GM12872 (cell line): ENCODE measurements around the gene MIS18BP1.

Experiments used
- TF ChIP-seq, protein P1 (sequence below): IDR thresholded peaks from 3 replicates; pipeline ENCODE4 v1.5.1; 2011; ENCODE audit warnings: low read depth, mild to moderate bottlenecking, low read length, moderate library complexity; ENCODE audit not compliant: insufficient read depth

Gene MIS18BP1

DNA sequence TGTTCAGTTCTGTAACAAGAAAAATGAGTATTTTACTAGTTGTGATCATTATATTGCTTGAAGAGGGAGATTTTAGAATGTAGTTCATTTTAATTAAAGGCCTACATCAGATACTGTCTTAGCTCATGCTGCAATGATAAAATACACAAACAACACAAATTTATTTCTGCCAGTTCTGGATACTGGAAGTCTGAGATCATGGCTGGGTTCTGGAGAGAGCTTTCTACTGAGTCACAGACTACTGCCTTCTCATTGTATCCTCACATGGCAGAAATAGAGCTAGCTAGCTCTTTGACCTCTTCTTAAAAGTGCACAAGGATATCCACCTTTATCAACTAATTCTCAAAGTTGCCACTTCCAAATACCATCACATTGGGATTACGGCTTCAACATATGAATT is 53.8 kb downstream of the MIS18BP1 start:
- TF ChIP-seq, protein P1, sequence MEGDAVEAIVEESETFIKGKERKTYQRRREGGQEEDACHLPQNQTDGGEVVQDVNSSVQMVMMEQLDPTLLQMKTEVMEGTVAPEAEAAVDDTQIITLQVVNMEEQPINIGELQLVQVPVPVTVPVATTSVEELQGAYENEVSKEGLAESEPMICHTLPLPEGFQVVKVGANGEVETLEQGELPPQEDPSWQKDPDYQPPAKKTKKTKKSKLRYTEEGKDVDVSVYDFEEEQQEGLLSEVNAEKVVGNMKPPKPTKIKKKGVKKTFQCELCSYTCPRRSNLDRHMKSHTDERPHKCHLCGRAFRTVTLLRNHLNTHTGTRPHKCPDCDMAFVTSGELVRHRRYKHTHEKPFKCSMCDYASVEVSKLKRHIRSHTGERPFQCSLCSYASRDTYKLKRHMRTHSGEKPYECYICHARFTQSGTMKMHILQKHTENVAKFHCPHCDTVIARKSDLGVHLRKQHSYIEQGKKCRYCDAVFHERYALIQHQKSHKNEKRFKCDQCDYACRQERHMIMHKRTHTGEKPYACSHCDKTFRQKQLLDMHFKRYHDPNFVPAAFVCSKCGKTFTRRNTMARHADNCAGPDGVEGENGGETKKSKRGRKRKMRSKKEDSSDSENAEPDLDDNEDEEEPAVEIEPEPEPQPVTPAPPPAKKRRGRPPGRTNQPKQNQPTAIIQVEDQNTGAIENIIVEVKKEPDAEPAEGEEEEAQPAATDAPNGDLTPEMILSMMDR = no peak

GRCh38 chr14:45198551-45198950 is 54.5 kb downstream of the MIS18BP1 start:
- TF ChIP-seq, protein P1 = no peak

DNA sequence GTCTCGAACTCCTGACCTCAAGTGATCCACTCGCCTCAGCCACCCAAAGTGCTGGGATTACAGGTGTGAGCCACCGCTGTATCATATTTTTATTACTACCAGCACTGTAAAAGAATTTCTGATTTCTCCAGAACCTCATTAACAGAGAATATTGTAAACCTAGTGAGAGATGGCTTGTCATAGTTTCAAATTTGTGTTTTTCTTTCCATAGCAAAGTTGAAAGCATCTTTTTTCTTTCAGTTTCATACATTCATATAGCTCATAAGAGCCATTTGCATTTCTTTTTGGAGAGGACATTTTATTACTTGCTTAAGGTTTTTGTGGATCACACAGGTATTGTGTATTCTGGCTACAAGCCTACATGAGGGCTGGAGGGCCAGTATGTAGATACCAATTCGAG is 58.0 kb downstream of the MIS18BP1 start:
- TF ChIP-seq, protein P1 = no peak

- TF ChIP-seq, protein P1 = no peak
Observed at GRCh38 chr14:45185100-45185814, 67.7 kb downstream of the MIS18BP1 start.

- TF ChIP-seq, protein P1 = no peak
Observed at GRCh38 chr14:45181806-45182205, 71.2 kb downstream of the MIS18BP1 start.

GRCh38 chr14:45181329-45181728 is 71.7 kb downstream of the MIS18BP1 start:
- TF ChIP-seq, protein P1 = no peak

- TF ChIP-seq, protein P1 = no peak
Observed at GRCh38 chr14:45177076-45177475, 75.9 kb downstream of the MIS18BP1 start.
